H1 (cell line): ENCODE measurements around the gene DGKA. TPM values are rescaled to one million over a fixed set of nuclear protein-coding genes. Genes with fewer than 3 reads are reported as not detected.

Source experiments
- CTCF ChIA-PET: fragments of 300-600 bp; sonication (Branson Sonifier 250); formaldehyde crosslinking; loops from one replicate; lab custom pipeline; 2021; ENCODE audit not compliant: partially characterized antibody; lab: Charles Lee
- POLR2A ChIA-PET: fragments of 300-600 bp; sonication (Branson Sonifier 250); formaldehyde crosslinking; loops from one replicate; lab custom pipeline; 2021; ENCODE audit warnings: inconsistent platforms; ENCODE audit not compliant: partially characterized antibody; lab: Charles Lee
- DNase-seq, 2 experiments: peaks; one replicate each; pipeline versions ENCODE4 v3.0.0 to v3.0.0-alpha.2; 2010 to 2022; ENCODE audit warnings: low spot score in 2 of 2, low read depth in 1 of 2, mixed read lengths in 1 of 2
- FAIRE-seq: peaks from 2 replicates; lab custom pipeline; 2011; peaks lifted over from hg19 to GRCh38; lab: Jason Lieb, UNC
- H2AFZ ChIP-seq: 2 replicates; pipeline ENCODE4 v1.8.1; 2012; ENCODE audit warnings: low read length, inconsistent platforms
- H2AK5ac ChIP-seq: 2 replicates; pipeline ENCODE4 v1.6.1; 2013; ENCODE audit warnings: low read depth, low read length
- H2BK120ac ChIP-seq: replicated peaks from 2 replicates; pipeline ENCODE3; 2013; ENCODE audit warnings: low read depth, low read length, inconsistent platforms
- H2BK12ac ChIP-seq: 2 replicates; pipeline ENCODE4 v1.6.1; 2013; ENCODE audit warnings: low read depth, low read length
- H2BK15ac ChIP-seq: 2 replicates; pipeline ENCODE4 v1.6.1; 2013; ENCODE audit warnings: low read length
- H2BK20ac ChIP-seq: 2 replicates; pipeline ENCODE4 v1.6.1; 2013; ENCODE audit warnings: low read length
- H2BK5ac ChIP-seq: 2 replicates; pipeline ENCODE4 v1.6.1; 2013; ENCODE audit warnings: low read depth, low read length
- H3K14ac ChIP-seq: 2 replicates; pipeline ENCODE4 v1.6.1; 2013; ENCODE audit warnings: inconsistent platforms; ENCODE audit not compliant: insufficient read length
- H3K18ac ChIP-seq: 2 replicates; pipeline ENCODE4 v1.6.1; 2013; ENCODE audit warnings: low read length; ENCODE audit errors: extremely low read depth
- H3K23ac ChIP-seq: 2 replicates; pipeline ENCODE4 v1.6.1; 2013; ENCODE audit warnings: inconsistent platforms; ENCODE audit not compliant: insufficient read length
- H3K23me2 ChIP-seq: 2 replicates; pipeline ENCODE4 v1.6.1; 2013; ENCODE audit warnings: low read depth, low read length
- H3K27ac ChIP-seq: 2 replicates; pipeline ENCODE4 v1.6.1; 2011; ENCODE audit warnings: low read depth, low read length, inconsistent platforms
- H3K27me3 ChIP-seq, 4 experiments: replicated peaks in 1 of 4; 1 replicate in 1 of 4; 2 replicates in 3 of 4; pipeline versions ENCODE4 v1.6.1 to v1.8.1; 2011 to 2013; ENCODE audit warnings: low read length in 3 of 4, mild to moderate bottlenecking in 3 of 4, inconsistent platforms in 2 of 4, mixed read lengths in 2 of 4, moderate library complexity in 1 of 4; ENCODE audit not compliant: control insufficient read depth in 3 of 4, insufficient read depth in 3 of 4; ENCODE audit errors: extremely low read depth in 1 of 4
- H3K36me3 ChIP-seq, 4 experiments: 2 replicates each; pipeline versions ENCODE4 v1.6.1 to v1.8.1; 2011 to 2013; ENCODE audit warnings: mild to moderate bottlenecking in 4 of 4, low read length in 3 of 4, moderate library complexity in 2 of 4, control low read depth in 1 of 4, inconsistent platforms in 1 of 4; ENCODE audit not compliant: insufficient read depth in 4 of 4, control insufficient read depth in 2 of 4
- H3K4ac ChIP-seq: replicated peaks from 2 replicates; pipeline ENCODE3; 2013; ENCODE audit warnings: low read length, low read depth, mixed read lengths, inconsistent platforms; ENCODE audit not compliant: insufficient read length
- H3K4me1 ChIP-seq, 4 experiments: replicated peaks in 1 of 4; 1 replicate in 1 of 4; 2 replicates in 3 of 4; pipeline versions ENCODE4 v1.6.1 to v1.8.1; 2011 to 2013; ENCODE audit warnings: low read length in 3 of 4, inconsistent platforms in 2 of 4, mixed read lengths in 1 of 4; ENCODE audit not compliant: insufficient read depth in 4 of 4, control insufficient read depth in 3 of 4
- H3K4me2 ChIP-seq, 2 experiments: 2 replicates each; pipeline versions ENCODE4 v1.6.1 to v1.8.1; 2011 to 2013; ENCODE audit warnings: low read depth in 2 of 2, low read length in 2 of 2, control low read depth in 1 of 2, inconsistent platforms in 1 of 2, mild to moderate bottlenecking in 1 of 2; ENCODE audit not compliant: insufficient read depth in 1 of 2
- H3K4me3 ChIP-seq, 4 experiments: fragments of 200-600, 300-600 bp in 1 of 4; sonication (generic), shearing (Covaris generic), sonication (Bioruptor Twin) in 1 of 4; 2 replicates each; pipeline versions ENCODE4 v1.5.1 to v1.8.1; 2011 to 2016; ENCODE audit warnings: low read length in 4 of 4, low read depth in 3 of 4, control low read depth in 2 of 4, inconsistent platforms in 2 of 4, mild to moderate bottlenecking in 2 of 4, mixed read lengths in 1 of 4, moderate library complexity in 1 of 4; ENCODE audit not compliant: insufficient read depth in 2 of 4; ENCODE audit errors: extremely low read depth in 1 of 4
- H3K56ac ChIP-seq: replicated peaks from 2 replicates; pipeline ENCODE3; 2013; ENCODE audit warnings: low read depth, mild to moderate bottlenecking, mixed read lengths, low read length, inconsistent platforms; ENCODE audit not compliant: insufficient read length
- H3K79me1 ChIP-seq: 2 replicates; pipeline ENCODE4 v1.6.1; 2013; ENCODE audit warnings: low read depth, low read length, control low read depth
- H3K79me2 ChIP-seq, 2 experiments: 2 replicates each; pipeline versions ENCODE4 v1.6.1 to v1.8.1; 2012 to 2013; ENCODE audit warnings: low read length in 2 of 2, mild to moderate bottlenecking in 2 of 2, inconsistent platforms in 1 of 2; ENCODE audit not compliant: insufficient read depth in 2 of 2, control insufficient read depth in 1 of 2
- H3K9ac ChIP-seq, 4 experiments: replicated peaks in 1 of 4; 1 replicate in 1 of 4; 2 replicates in 3 of 4; pipeline versions ENCODE4 v1.6.1 to v1.8.1; 2011 to 2013; ENCODE audit warnings: low read depth in 3 of 4, low read length in 3 of 4, control low read depth in 2 of 4, mild to moderate bottlenecking in 2 of 4, moderate library complexity in 2 of 4, inconsistent platforms in 1 of 4; ENCODE audit errors: extremely low read depth in 1 of 4
- H3K9me3 ChIP-seq, 2 experiments: 2 replicates each; pipeline versions ENCODE4 v1.6.1 to v1.8.1; 2012 to 2013; ENCODE audit warnings: mild to moderate bottlenecking in 2 of 2, moderate library complexity in 2 of 2, control low read depth in 1 of 2, inconsistent platforms in 1 of 2, low read depth in 1 of 2, low read length in 1 of 2, mixed read lengths in 1 of 2; ENCODE audit not compliant: insufficient read depth in 2 of 2
- H4K20me1 ChIP-seq, 2 experiments: replicated peaks in 1 of 2; 2 replicates each; pipeline versions ENCODE3 to v1.8.1; 2011 to 2013; ENCODE audit warnings: inconsistent platforms in 2 of 2, low read length in 2 of 2, mild to moderate bottlenecking in 1 of 2; ENCODE audit not compliant: insufficient read depth in 2 of 2, control insufficient read depth in 1 of 2
- H4K5ac ChIP-seq: 2 replicates; pipeline ENCODE4 v1.6.1; 2013; ENCODE audit warnings: low read length, low read depth, mixed read lengths, inconsistent platforms; ENCODE audit not compliant: insufficient read length
- H4K8ac ChIP-seq: 2 replicates; pipeline ENCODE4 v1.8.0; 2013; ENCODE audit warnings: mild to moderate bottlenecking, moderate library complexity, low read length, inconsistent platforms; ENCODE audit not compliant: insufficient read depth; ENCODE audit errors: extremely low read depth
- H4K91ac ChIP-seq: replicated peaks from 2 replicates; pipeline ENCODE3; 2013; ENCODE audit warnings: low read length, mixed read lengths, inconsistent platforms; ENCODE audit not compliant: insufficient read length
- POLR2AphosphoS5 ChIP-seq: IDR thresholded peaks from 2 replicates; pipeline ENCODE4 v1.6.1; 2011; ENCODE audit warnings: low read depth, low read length
- SIN3A ChIP-seq, 2 experiments: IDR thresholded peaks in 1 of 2; conservative IDR thresholded peaks in 1 of 2; 2 replicates each; pipeline ENCODE4 v1.6.1; 2011 to 2012; ENCODE audit warnings: low read length in 2 of 2, improper control_type of control experiment in 1 of 2, low read depth in 1 of 2, mild to moderate bottlenecking in 1 of 2
- SP2 ChIP-seq: IDR thresholded peaks from 2 replicates; pipeline ENCODE4 v1.6.1; 2012; ENCODE audit warnings: mild to moderate bottlenecking, low read length, inconsistent platforms
- TAF1 ChIP-seq: IDR thresholded peaks from 2 replicates; pipeline ENCODE4 v1.6.1; 2011; ENCODE audit warnings: mild to moderate bottlenecking, low read depth, low read length
- TBP ChIP-seq: IDR thresholded peaks from 2 replicates; pipeline ENCODE4 v1.6.1; 2011; ENCODE audit warnings: low read depth, low read length, improper control_type of control experiment
- WGBS, 2 experiments: shearing (Covaris generic) in 1 of 2; methylation state at CpG; one replicate each; pipeline versions ENCODE4 v1.1.6 to v1.1.7; 2013 to 2015; ENCODE audit warnings: low lambda C conversion rate in 2 of 2, mixed read lengths in 2 of 2, inconsistent platforms in 1 of 2, low coverage in 1 of 2, missing lambda C conversion rate in 1 of 2; ENCODE audit not compliant: insufficient replicate concordance in 2 of 2, insufficient coverage in 1 of 2, insufficient read length in 1 of 2; ENCODE audit errors: extremely low coverage in 1 of 2, missing lambda C conversion rate in 1 of 2; 5-methylcytosine and 5-hydroxymethylcytosine counted together
- polyA plus RNA-seq, 7 experiments: library from polyadenylated mRNA; depleted of rRNA in 3 of 7; stranded (reverse) in 5 of 7; unstranded in 2 of 7; fragments of >200 nt in 5 of 7; fragments of 200-250 nt in 2 of 7; gene quantifications; 1 replicate in 5 of 7; 2 replicates in 1 of 7; 4 replicates in 1 of 7; pipeline versions ENCODE4 v1.2.1 to v1.2.3, GENCODE V29; 2011 to 2013; ENCODE audit warnings: missing spikeins in 2 of 7, mixed read lengths in 2 of 7
- total RNA-seq: library from RNA; stranded (reverse); fragmentation: NEBNext Ultra II Directional; extraction: Animal tissue kit (Norgen Biotek cat#: 25700); gene quantifications from 2 replicates; pipeline ENCODE4 v1.2.1, GENCODE V29; 2021

The DGKA gene
- total and polyA plus RNA-seq, 2 of the 8 experiments (the other 6 are each of a cell fraction or from before 2014, with no cell fraction given): 15.9 to 18.0 TPM

DNA sequence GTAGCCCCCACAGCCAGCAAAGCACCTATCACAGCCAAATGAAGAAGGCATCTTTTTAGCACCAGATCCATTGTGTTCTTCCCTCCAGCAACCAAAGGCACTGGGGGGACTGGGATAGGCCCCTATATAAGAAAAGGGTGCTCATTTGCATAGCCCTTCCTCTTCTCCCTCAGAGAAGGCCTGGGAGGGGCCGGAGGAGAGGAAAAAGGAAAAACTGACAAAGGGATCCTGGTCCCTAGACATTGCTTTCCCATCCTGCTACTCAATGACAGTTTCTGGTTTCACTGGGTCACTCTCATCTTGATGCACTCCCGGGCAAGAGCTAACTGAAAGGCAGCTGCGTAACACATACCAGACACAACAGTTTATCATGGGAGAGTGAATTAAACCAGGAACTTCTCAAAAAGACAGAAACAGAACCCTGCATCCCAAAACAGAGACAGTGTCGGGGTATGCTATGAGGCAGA lies 35.0 kb downstream of the DGKA start, which contains the start of gene PMEL:
TSS of gene PMEL (minus strand) at position 102 of the 467 bp plus-strand sequence. CDS start at position 71, 31 bp downstream.
- Histone ChIP-seq H2BK20ac (no peak within 1 kb of the TSS), H4K20me1 (no peaks in the 10 kb centered on the region), H4K91ac (no peak within 1 kb of the TSS), H3K4me2 (peak within 1 kb of the TSS; percentile 78 to 90), H3K9me3 (no peaks in the 10 kb centered on the region), H2BK120ac (no peak within 1 kb of the TSS), H2BK15ac (no peak within 1 kb of the TSS), H3K18ac (peak within 1 kb of the TSS; percentile 62), H3K23ac (no peak within 1 kb of the TSS), H3K23me2 (peaks cover 12% of the 10 kb centered on the region; the same call in 1 of the 2 replicates), H3K9ac (peak within 1 kb of the TSS; percentile 56 to 83 (median 71)), H3K4me3 (peak within 1 kb of the TSS; percentile 78 to 93 (median 88)), H4K5ac (no peak within 1 kb of the TSS), H3K27me3 (no peaks in the 10 kb centered on the region), H3K79me2 (peaks cover 3 to 18% of the 10 kb centered on the region in 2 experiments; a peak in 3 of 4 replicates), H2AK5ac (no peak within 1 kb of the TSS), H2BK12ac (peak within 1 kb of the TSS; percentile 75), H4K8ac (peak within 1 kb of the TSS; percentile 69; the same call in 1 of the 2 replicates), H3K4me1 (peaks cover 2 to 13% (median 5%) of the 10 kb centered on the region in 4 experiments), H2BK5ac (peak within 1 kb of the TSS; percentile 75; the same call in 1 of the 2 replicates), H3K14ac (no peak within 1 kb of the TSS), H3K56ac (no peak within 1 kb of the TSS), H3K27ac (peak within 1 kb of the TSS; percentile 51; the same call in 1 of the 2 replicates), H3K36me3 (peaks cover 2 to 26% (median 9%) of the 10 kb centered on the region in 4 experiments; a peak in 5 of 8 replicates), H3K4ac (no peak within 1 kb of the TSS), H3K79me1 (peaks cover 2% of the 10 kb centered on the region; the same call in 1 of the 2 replicates), H2AFZ (peak within 1 kb of the TSS; percentile 33; the same call in 1 of the 2 replicates)
- WGBS, 2 experiments: 12% methylated on average over 4 of the region's 4 CpGs; no CpG with 5 or more reads in 1 of the 2 experiments
- CTCF ChIA-PET: interaction anchor here (1.2 kb wide), 1 partner anchor 85 kb away, joined by 4 read pairs; no protein-coding TSS in a partner anchor
- TF ChIP-seq POLR2AphosphoS5 (no peak), SIN3A (conservative IDR thresholded peaks at IDR 0.05 in 1 of 2, IDR thresholded peaks at IDR 0.05 in 1 of 2; ENCODE audit: low read depth in 1 of 2, low read length in 2 of 2) (peak; percentile 10 to 21; a peak in 1 of 4 replicates), SP2 (no peak), TAF1 (peak; percentile 51; the same call in 1 of the 2 replicates), TBP (peak; percentile 82)
- DNase-seq (peak in 1 of 2 experiments; percentile 64), FAIRE-seq (no peak)
- POLR2A ChIA-PET: interaction anchor here (0.9 to 1.9 kb wide), 7 partner anchors 9 to 222 kb away, joined by 3 to 6 read pairs (median 3); no protein-coding TSS in a partner anchor
